ENCODE data around the gene TANGO2.

DNA sequence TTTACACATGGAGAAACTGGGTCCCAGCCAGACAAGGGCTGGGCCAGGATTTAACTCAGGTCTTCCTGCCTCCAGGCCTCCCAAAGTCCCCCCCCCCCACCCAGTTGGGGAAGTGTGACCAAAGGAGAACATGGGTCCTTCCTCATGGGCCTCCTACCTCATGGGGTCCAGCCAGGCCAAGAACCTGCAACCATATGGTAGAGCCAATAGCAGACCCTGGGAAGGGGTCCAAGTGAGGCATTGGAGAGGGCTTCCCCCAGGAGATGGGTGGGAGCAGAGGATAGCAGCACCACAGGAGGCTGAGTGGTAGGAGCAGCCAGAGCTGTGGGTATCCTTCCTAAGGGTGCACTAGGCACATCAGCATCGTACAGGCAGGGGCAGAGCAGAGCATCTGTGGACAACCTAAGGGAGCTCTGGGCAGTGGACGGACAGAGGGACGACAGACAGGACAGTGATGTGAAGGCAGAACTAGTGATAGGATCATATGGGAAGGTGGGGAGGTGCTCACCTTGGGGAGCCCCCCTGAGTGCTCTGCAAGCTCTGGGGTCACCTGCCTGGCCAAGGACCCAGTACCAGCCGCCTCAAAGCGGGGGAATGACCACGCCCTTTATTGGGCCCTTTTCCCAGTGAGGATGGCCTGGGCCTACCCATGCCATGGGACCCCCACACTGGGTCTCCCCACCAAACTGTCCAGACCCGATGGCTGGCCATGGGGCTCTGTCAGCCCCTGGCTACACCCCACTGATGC, 8.7 kb upstream of the TANGO2 start:
- no peak for TF ChIP-seq CTCF (IDR thresholded peaks at IDR 0.05)
- no peak for TF ChIP-seq POLR2A (IDR thresholded peaks at IDR 0.05)
